Keratinocyte (primary cell): ENCODE measurements around the gene SLC13A3.

Experiments
- EZH2 ChIP-seq: IDR thresholded peaks from one replicate; pipeline ENCODE4 v1.6.1; 2012; ENCODE audit warnings: inconsistent platforms, mild to moderate bottlenecking, low read length, moderate library complexity
- TF ChIP-seq, protein P1 (sequence below), 3 experiments: IDR thresholded peaks in 1 of 3; conservative IDR thresholded peaks in 1 of 3; optimal IDR thresholded peaks in 1 of 3; 2 replicates in 2 of 3; 3 replicates in 1 of 3; pipeline versions ENCODE3 to v1.5.1; 2011; ENCODE audit warnings: low read length in 3 of 3, mild to moderate bottlenecking in 3 of 3, moderate library complexity in 2 of 3, control low read depth in 1 of 3, inconsistent platforms in 1 of 3; ENCODE audit not compliant: insufficient read depth in 2 of 3; ENCODE audit errors: extremely low read depth in 1 of 3

DNA sequence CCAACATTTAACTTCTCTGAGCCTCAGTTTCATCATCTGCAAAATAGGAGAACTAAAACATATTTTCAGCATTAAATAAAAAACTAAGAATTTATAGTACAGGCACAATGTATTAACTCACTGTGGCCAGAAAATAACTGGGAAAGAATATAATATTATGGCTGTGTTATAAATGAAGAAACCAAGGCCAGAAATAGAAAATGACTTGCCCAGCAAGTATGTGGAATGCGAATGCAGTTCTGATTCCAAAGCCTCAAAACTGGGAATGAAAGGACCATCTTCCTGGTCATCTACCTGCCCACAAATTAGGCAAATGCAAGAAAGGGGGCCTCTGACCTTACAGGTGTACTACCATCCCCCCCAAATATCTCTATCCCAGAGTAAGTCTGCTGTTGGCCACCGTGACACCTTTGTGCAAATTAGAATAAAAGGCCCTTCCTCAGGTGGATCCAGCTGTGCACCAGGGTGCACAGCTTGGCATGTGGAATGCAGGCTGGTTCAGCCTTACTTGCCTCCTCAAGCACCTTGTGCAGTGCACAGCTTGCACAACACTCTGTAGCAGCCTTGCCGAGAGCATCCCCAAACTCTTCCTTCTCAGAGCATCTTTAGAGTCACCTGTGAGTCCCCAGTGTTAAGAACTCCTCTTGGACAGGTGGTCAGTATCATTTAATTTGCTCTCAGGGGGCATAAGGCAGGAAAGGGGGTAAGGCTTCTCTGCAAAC lies 4.4 kb downstream of the SLC13A3 start:
- TF ChIP-seq, protein P1, sequence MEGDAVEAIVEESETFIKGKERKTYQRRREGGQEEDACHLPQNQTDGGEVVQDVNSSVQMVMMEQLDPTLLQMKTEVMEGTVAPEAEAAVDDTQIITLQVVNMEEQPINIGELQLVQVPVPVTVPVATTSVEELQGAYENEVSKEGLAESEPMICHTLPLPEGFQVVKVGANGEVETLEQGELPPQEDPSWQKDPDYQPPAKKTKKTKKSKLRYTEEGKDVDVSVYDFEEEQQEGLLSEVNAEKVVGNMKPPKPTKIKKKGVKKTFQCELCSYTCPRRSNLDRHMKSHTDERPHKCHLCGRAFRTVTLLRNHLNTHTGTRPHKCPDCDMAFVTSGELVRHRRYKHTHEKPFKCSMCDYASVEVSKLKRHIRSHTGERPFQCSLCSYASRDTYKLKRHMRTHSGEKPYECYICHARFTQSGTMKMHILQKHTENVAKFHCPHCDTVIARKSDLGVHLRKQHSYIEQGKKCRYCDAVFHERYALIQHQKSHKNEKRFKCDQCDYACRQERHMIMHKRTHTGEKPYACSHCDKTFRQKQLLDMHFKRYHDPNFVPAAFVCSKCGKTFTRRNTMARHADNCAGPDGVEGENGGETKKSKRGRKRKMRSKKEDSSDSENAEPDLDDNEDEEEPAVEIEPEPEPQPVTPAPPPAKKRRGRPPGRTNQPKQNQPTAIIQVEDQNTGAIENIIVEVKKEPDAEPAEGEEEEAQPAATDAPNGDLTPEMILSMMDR (optimal IDR thresholded peaks at IDR 0.05 in 1 of 3, IDR thresholded peaks at IDR 0.05 in 1 of 3, conservative IDR thresholded peaks at IDR 0.05 in 1 of 3; ENCODE audit: extremely low read depth in 1 of 3, insufficient read depth in 2 of 3, low read length in 3 of 3) = no peak
- no peak for TF ChIP-seq EZH2
